ENCODE data around the gene DYNLL1.
A peak's percentile ranks its signal among the peaks of the same experiment; 100 is the strongest.
"Not testable (repeated sequence)": the region's sequence is repeated elsewhere in the genome, so short reads cannot be mapped to it uniquely, and the experiment has no call there.

The DYNLL1 gene

GRCh38 chr12:120495731-120496412 is at the start of gene DYNLL1:
TSS of gene DYNLL1 (plus strand) at chr12:120496113. CDS start at chr12:120496422, 309 bp downstream.
- Mint-ChIP-seq H3K9me3 (no peaks in the 10 kb centered on the region), H3K27me3 (ENCODE audit: low read depth) (no peaks in the 10 kb centered on the region), H3K4me1 (ENCODE audit: low read depth) (peaks cover 34% of the 10 kb centered on the region), H3K36me3 (ENCODE audit: low read depth) (peaks cover 29% of the 10 kb centered on the region), H3K4me3 (peak within 1 kb of the TSS; percentile 89), H3K27ac (peak within 1 kb of the TSS; percentile 86)
- peak; percentile 97 for DNase-seq (ENCODE audit: low spot score)

DNA sequence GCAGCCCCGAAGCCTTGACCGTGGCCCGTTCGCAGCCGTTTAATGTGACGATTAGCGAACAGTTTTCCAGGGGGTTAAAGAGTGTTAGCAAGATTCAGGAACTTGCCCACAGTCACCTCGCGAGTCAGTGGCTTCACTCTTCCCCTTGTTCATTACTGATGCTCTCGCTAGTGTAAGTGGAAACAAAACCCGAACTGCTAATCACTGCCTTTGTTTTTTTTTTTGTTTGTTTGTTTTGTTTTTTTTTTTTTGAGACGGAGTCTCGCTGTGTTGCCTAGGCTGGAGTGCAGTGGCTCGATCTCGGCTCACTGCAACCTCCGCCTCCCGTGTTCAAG is 49.1 kb upstream of the DYNLL1 start:
- peak overlapping the region; percentile 97 for H3K27ac Mint-ChIP-seq
- peaks cover 19% of the 10 kb centered on the region for H3K4me1 Mint-ChIP-seq (ENCODE audit: low read depth)
- H3K4me3 Mint-ChIP-seq, result peak overlapping the region; percentile 96
- not testable (repeated sequence) for H3K27me3 Mint-ChIP-seq (ENCODE audit: low read depth); H3K9me3 Mint-ChIP-seq; DNase-seq (ENCODE audit: low spot score)
- peaks cover 38% of the 10 kb centered on the region for H3K36me3 Mint-ChIP-seq (ENCODE audit: low read depth)

DNA sequence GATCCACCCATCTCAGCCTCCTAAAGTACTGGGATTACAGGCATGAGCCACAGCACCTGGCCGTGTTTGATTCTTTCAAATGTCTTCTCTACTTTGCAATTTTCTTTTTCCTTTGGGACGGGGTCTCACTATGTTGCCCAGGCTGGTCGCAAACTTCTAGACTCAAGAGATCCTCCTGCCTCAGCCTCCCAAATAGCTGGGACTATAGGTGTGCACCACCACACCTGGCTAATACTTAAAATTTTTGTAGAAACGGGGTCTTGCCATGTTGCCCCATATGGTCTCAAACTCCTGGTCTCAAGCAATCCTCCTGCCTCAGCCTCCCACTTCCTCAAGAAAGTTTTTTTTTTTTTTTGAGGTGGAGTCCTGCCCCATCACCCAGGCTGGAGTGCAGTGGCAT is 47.9 kb upstream of the DYNLL1 start:
- H3K36me3 Mint-ChIP-seq (ENCODE audit: low read depth), result peaks cover 33% of the 10 kb centered on the region
- peak overlapping the region; percentile 96 for H3K4me3 Mint-ChIP-seq
- H3K4me1 Mint-ChIP-seq (ENCODE audit: low read depth), result peaks cover 19% of the 10 kb centered on the region
- H3K27ac Mint-ChIP-seq, result peak overlapping the region; percentile 97
- no peaks in the 10 kb centered on the region for H3K9me3 Mint-ChIP-seq
- no peak for DNase-seq (ENCODE audit: low spot score)
- peaks cover 2% of the 10 kb centered on the region for H3K27me3 Mint-ChIP-seq (ENCODE audit: low read depth)

- H3K4me1 Mint-ChIP-seq (ENCODE audit: low read depth); H3K4me3 Mint-ChIP-seq; H3K27ac Mint-ChIP-seq; DNase-seq (ENCODE audit: low spot score); H3K9me3 Mint-ChIP-seq; H3K27me3 Mint-ChIP-seq (ENCODE audit: low read depth): not testable (repeated sequence)
- peaks cover 37% of the 10 kb centered on the region for H3K36me3 Mint-ChIP-seq (ENCODE audit: low read depth)
Observed at GRCh38 chr12:120452524-120452923, 43.4 kb upstream of the DYNLL1 start.

DNA sequence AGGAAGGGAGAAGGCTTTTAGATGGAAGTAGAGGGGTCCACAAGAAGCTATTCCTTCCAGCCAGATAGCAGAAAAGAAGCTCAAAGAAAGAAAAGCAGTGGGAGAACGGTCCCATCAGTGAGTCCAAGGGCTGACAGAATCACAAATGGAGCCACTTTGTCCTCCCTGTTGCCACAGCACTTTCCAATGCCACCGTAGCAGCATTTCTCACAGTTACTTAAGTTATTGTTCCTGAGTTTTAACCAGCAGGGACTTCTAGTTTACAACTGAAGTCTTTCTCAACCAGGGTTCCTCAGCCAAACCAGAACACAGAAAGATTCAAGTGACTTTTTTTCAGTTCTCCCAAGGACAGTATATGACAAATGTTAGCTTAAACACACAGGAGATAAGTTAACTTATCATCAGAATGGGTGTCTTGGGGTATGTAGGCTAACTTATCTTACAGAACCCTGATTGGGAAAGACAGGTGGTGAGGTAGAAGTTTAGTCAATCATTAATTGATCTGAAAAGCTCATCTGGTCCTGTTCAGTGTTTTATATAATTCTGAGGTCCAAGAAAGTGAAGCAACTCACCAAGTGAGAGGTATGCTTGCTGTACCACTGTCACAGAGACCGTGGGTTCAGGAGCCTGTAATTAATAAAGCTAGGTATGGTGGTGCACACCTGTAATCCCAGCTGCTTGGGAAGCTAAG is 42.7 kb upstream of the DYNLL1 start:
- peaks cover 33% of the 10 kb centered on the region for H3K36me3 Mint-ChIP-seq (ENCODE audit: low read depth)
- DNase-seq (ENCODE audit: low spot score), result no peak
- H3K4me1 Mint-ChIP-seq (ENCODE audit: low read depth), result peaks cover 5% of the 10 kb centered on the region
- no peak overlapping the region for H3K4me3 Mint-ChIP-seq
- no peaks in the 10 kb centered on the region for H3K9me3 Mint-ChIP-seq
- no peak overlapping the region for H3K27ac Mint-ChIP-seq
- no peaks in the 10 kb centered on the region for H3K27me3 Mint-ChIP-seq (ENCODE audit: low read depth)

DNA sequence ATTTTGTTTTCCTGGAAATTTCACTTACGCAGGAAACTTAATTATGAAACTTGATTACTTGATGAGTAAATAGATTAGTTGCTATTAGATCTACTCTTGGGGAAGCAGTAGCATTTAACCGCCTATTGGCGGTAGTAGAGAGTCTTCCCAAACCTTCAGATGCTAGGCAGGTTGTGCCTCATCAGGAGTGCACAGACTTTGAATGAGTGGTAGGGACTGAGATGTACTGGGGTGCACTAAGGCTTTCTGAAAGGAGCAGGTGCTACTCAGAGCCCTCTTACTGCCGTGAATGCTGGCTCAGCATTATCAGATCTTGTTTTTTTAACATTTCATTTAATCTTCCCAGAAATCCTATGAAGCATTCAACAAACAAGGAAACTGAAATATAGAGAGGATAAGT is 41.9 kb upstream of the DYNLL1 start:
- Mint-ChIP-seq H3K4me3 (no peak overlapping the region), H3K4me1 (ENCODE audit: low read depth) (peaks cover 5% of the 10 kb centered on the region), H3K9me3 (no peaks in the 10 kb centered on the region), H3K27me3 (ENCODE audit: low read depth) (no peaks in the 10 kb centered on the region), H3K27ac (no peak overlapping the region), H3K36me3 (ENCODE audit: low read depth) (peaks cover 36% of the 10 kb centered on the region)
- DNase-seq (ENCODE audit: low spot score), result no peak

GRCh38 chr12:120455302-120455701 is 40.6 kb upstream of the DYNLL1 start:
- Mint-ChIP-seq H3K36me3 (ENCODE audit: low read depth) (peaks cover 41% of the 10 kb centered on the region), H3K9me3 (no peaks in the 10 kb centered on the region), H3K27ac (no peak overlapping the region), H3K27me3 (ENCODE audit: low read depth) (no peaks in the 10 kb centered on the region), H3K4me1 (ENCODE audit: low read depth) (peaks cover 3% of the 10 kb centered on the region), H3K4me3 (no peak overlapping the region)
- no peak for DNase-seq (ENCODE audit: low spot score)

- DNase-seq (ENCODE audit: low spot score), result no peak
- Mint-ChIP-seq H3K9me3 (no peaks in the 10 kb centered on the region), H3K27me3 (ENCODE audit: low read depth) (no peaks in the 10 kb centered on the region), H3K27ac (no peak overlapping the region), H3K36me3 (ENCODE audit: low read depth) (peaks cover 46% of the 10 kb centered on the region), H3K4me3 (no peak overlapping the region), H3K4me1 (ENCODE audit: low read depth) (peaks cover 3% of the 10 kb centered on the region)
Observed at GRCh38 chr12:120457133-120457532, 38.8 kb upstream of the DYNLL1 start.

DNA sequence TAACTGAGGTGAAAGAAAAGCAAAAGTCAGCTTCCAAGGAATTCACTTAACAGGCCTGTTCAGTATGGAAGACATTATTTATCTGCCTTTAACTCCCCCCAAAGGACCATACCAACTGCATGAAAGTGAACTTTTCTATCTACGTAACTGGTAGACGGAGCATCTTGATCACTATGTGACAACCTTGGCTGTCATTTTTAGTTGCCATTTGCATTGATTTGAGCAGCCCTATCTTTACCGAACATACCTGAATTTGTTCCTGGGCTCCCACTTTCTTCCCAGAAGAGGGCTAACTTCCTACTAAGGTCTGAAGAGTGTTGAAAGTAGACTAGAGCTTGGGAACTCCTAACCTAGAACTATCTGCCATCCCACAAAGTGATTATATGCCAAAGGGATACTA is 35.8 kb upstream of the DYNLL1 start:
- Mint-ChIP-seq H3K9me3 (no peaks in the 10 kb centered on the region), H3K4me1 (ENCODE audit: low read depth) (no peaks in the 10 kb centered on the region), H3K27ac (no peak overlapping the region), H3K36me3 (ENCODE audit: low read depth) (peaks cover 62% of the 10 kb centered on the region), H3K27me3 (ENCODE audit: low read depth) (no peaks in the 10 kb centered on the region), H3K4me3 (no peak overlapping the region)
- no peak for DNase-seq (ENCODE audit: low spot score)

DNA sequence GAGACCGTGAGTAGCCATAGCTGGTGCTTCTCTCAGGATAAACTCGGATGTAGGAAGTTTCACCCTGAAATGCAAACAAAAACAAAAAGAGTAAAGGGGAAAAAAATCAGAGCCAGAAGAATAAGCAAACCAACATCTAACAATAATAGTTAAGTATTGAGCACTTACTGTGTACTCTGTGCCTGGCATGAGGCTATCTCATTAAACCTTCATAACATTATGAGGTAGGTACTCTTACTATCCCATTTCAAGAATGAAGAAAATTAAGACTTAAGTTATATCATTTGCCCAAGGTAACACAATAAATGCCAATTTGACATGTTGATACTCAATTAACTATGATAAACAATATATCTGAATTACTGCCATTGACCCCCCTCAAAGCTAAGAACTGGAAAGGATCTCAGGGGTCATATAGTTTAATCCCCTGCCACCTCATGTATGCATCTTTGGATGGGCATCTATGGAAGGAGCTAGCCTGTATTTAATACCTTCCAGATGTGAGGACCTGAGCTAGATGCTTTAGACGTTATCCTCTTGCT is 33.7 kb upstream of the DYNLL1 start:
- DNase-seq (ENCODE audit: low spot score), result no peak
- Mint-ChIP-seq H3K36me3 (ENCODE audit: low read depth) (peaks cover 63% of the 10 kb centered on the region), H3K27me3 (ENCODE audit: low read depth) (no peaks in the 10 kb centered on the region), H3K4me1 (ENCODE audit: low read depth) (peaks cover 6% of the 10 kb centered on the region), H3K27ac (no peak overlapping the region), H3K9me3 (no peaks in the 10 kb centered on the region), H3K4me3 (no peak overlapping the region)

DNA sequence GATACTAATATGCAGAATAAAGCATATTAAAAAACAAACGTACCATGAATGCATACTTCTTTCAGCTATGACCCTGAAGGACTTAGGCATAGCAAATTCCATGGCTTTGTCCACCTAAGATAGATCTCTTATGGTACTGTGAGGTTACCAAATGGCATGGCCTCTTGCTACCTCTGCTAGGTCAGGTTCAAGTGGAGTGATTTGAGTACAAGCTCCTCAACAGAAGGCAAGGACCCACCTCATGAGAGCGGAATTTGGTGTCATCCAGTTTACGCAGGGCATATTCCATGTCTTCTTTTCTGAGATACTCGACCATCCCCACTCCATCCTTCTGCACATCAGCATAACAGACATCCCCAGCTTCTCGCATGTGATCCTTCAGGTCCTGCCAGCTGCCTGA is 32.2 kb upstream of the DYNLL1 start:
- H3K4me3 Mint-ChIP-seq, result no peak overlapping the region
- H3K27me3 Mint-ChIP-seq (ENCODE audit: low read depth), result no peaks in the 10 kb centered on the region
- H3K27ac Mint-ChIP-seq, result no peak overlapping the region
- peaks cover 13% of the 10 kb centered on the region for H3K4me1 Mint-ChIP-seq (ENCODE audit: low read depth)
- H3K9me3 Mint-ChIP-seq, result no peaks in the 10 kb centered on the region
- DNase-seq (ENCODE audit: low spot score), result no peak
- peaks cover 66% of the 10 kb centered on the region for H3K36me3 Mint-ChIP-seq (ENCODE audit: low read depth)

- DNase-seq (ENCODE audit: low spot score), result no peak
- no peaks in the 10 kb centered on the region for H3K27me3 Mint-ChIP-seq (ENCODE audit: low read depth)
- no peak overlapping the region for H3K4me3 Mint-ChIP-seq
- H3K9me3 Mint-ChIP-seq, result no peaks in the 10 kb centered on the region
- peaks cover 53% of the 10 kb centered on the region for H3K36me3 Mint-ChIP-seq (ENCODE audit: low read depth)
- no peak overlapping the region for H3K27ac Mint-ChIP-seq
- H3K4me1 Mint-ChIP-seq (ENCODE audit: low read depth), result peaks cover 14% of the 10 kb centered on the region
Observed at GRCh38 chr12:120465756-120466155, 30.2 kb upstream of the DYNLL1 start.

DNA sequence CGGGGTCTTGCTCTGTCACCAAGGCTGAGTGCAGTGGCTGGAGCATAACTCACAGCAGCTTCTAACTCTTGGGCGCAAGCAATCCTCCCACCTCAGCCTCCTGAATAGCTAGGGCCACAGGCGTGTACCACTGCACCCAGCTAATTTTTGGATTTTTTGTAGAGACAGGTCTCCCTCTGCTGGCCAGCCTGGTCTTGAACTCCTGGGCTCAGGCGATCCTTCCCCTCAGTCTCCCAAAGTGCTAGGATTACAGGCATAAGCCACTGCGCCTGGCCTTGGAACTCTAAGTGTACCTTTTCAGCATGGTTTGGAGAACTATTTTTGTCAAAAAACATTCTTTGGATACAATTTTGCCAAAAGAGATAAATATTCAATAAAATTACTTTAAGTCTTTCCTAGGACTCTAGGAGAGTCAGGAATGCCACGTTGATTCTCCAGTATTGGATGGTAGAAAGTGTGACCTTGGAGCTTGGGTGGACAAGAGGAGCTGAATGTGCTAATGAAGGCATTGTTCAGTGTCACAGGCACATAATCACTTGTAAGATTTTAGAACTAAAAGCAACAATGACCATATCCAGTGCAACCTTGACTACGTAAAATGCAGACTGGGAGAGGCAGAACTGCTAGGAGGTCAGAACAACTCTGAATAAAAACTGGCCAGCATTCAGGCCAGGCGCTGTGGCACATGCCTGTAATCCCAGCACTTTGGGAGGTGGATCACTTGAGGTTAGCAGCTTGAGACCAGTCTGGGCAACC is 29.2 kb upstream of the DYNLL1 start:
- Mint-ChIP-seq H3K27ac (no peak overlapping the region), H3K4me3 (no peak overlapping the region), H3K9me3 (no peaks in the 10 kb centered on the region), H3K27me3 (ENCODE audit: low read depth) (no peaks in the 10 kb centered on the region), H3K36me3 (ENCODE audit: low read depth) (peaks cover 49% of the 10 kb centered on the region), H3K4me1 (ENCODE audit: low read depth) (peaks cover 17% of the 10 kb centered on the region)
- peak; percentile 18 for DNase-seq (ENCODE audit: low spot score)

- Mint-ChIP-seq H3K4me3 (peak overlapping the region; percentile 97), H3K36me3 (ENCODE audit: low read depth) (peaks cover 45% of the 10 kb centered on the region), H3K4me1 (ENCODE audit: low read depth) (peaks cover 19% of the 10 kb centered on the region), H3K27ac (peak overlapping the region; percentile 42), H3K27me3 (ENCODE audit: low read depth) (no peaks in the 10 kb centered on the region), H3K9me3 (no peaks in the 10 kb centered on the region)
- no peak for DNase-seq (ENCODE audit: low spot score)
Observed at GRCh38 chr12:120467439-120467838, 28.5 kb upstream of the DYNLL1 start.
